HG03103 (cell line): ENCODE measurements around the gene CD300A.

Experiments used
- ATAC-seq: cut with Tn5 transposase; IDR thresholded peaks from one replicate; pipeline ENCODE4 v1.9.1; 2021; ENCODE audit warnings: low read depth; ENCODE audit not compliant: unreplicated experiment

CD300A gene

GRCh38 chr17:74439691-74440567 is 26.5 kb upstream of the CD300A start:
- ATAC-seq: no peak

- no peak for ATAC-seq
Measured at GRCh38 chr17:74441537-74441936, 24.9 kb upstream of the CD300A start.

DNA sequence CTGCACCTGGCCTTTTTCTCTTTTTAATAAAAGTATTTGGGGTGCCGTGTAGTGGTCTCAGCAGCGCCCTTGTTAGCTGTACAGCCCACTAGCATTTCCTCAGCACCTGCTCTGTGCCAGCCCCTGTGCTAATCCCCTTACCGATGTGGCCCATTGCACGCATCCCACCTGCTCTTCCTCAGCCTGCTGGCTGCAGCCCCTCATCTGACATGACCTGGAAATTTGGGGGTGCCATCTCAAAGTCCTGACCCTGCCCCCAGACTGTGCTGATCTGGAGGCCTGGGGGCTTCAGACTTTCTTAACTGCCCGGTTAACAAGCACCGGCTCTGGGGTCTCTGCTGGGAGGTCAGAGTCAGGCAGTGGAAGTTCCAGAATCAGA is 24.2 kb upstream of the CD300A start:
- ATAC-seq: no peak

- ATAC-seq: peak; percentile 43
Measured at GRCh38 chr17:74442670-74443515, 23.5 kb upstream of the CD300A start.

DNA sequence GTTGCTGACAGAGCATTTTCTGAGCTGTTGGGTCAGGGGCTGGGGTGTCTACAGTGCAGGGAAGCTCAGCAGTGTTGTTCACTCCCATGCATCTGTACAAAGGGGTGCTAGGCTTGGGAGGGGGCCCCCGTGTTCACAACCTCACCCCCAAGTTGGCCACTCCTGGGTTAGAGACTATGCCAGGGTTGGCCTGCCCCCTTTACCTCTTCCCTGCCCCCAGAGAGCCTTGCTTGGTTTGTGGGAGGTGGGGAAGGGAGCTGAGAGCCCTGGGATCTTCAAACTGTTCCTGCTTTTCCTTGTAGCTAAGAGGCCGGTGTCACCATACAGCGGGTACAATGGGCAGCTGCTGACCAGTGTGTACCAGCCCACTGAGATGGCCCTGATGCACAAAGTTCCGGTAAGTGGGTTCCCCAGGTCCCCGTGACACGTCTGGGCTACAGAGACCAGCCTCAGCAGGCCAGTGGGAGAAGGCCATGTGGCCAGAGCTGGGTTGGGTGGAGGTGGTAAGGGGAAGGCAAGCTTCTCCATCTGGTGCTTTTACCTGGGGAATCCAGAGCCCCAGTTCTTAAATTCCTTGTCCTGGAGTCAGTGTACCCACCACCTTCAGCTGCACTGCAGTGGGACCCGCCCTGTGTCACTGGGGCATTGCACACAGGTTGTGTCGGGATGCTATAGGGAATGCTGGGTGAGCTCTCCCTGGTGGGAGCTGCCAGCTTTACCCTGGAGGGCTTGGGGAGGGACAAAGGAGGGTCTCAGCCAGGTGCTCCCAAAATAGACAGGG is 22.7 kb upstream of the CD300A start:
- no peak for ATAC-seq

DNA sequence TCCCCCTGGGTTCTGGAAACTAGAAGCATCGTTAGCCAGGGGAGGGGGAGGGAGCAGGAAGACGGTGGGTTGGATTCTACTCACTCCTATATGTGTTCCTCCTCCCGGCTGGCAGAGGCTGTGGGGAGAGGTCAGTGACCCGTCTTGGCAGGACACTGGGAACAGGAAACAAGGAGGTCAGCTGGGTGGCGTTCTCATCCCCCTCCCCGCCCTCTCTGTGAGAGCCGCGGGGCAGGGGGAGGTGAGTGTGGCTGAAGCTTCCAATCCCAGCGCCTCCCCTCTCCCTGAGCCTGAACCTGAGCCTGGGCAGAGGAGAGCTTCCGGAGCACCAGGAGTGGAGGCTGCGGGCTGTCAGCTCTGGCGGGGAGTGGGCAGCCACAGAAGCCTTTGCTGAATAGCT is 22.0 kb upstream of the CD300A start:
- no peak for ATAC-seq

- no peak for ATAC-seq
Measured at GRCh38 chr17:74445158-74445557, 21.3 kb upstream of the CD300A start.

GRCh38 chr17:74446551-74447500 is 19.6 kb upstream of the CD300A start:
- no peak for ATAC-seq

DNA sequence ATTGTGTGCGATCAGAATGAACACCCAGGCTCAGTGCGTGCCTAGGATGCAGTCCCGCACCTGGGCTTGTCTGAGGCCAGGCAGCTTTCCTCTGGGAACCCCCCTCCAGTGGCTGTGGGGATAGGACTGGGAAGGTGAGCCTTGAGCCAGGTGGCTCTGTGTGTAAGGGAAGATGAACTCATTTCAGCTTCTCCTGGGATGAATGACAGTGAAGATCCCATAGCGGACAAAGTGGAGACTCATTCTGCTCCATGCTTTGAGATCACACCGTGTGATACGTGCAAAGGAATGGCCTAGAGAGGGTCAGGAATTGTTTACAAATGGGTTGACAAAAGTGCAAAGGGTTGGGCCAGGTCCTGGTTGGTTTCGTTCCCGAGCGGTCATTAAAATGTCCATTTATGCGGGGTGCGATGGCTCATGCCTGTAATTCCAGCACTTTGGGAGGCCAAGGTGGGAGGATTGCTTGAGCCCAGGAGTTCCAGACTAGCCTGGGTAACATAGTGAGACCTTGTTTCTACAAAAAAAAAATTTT is 18.7 kb upstream of the CD300A start:
- no peak for ATAC-seq

- no peak for ATAC-seq
Measured at GRCh38 chr17:74448756-74449155, 17.7 kb upstream of the CD300A start.

GRCh38 chr17:74449306-74449705 is 17.1 kb upstream of the CD300A start:
- no peak for ATAC-seq

DNA sequence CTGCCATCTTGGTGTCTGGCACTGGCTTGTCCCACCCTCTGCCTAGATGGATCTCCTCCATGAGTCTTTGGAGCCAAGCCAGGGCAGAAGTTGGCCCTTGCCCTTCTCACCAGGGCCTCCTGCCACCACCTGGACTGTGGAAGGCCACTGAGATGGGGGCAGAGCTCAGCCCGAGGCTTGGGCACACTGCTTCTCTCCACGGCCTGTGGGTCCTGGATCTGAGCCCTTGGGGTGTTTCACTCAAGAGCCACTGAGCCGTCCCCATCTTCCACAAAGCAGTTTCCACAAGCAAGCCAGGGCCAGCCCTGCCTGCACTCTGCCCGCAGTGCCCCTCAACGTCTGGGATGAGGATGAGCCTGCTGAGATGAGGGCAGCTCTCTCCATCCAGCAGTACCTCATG is 16.7 kb upstream of the CD300A start:
- ATAC-seq: no peak

DNA sequence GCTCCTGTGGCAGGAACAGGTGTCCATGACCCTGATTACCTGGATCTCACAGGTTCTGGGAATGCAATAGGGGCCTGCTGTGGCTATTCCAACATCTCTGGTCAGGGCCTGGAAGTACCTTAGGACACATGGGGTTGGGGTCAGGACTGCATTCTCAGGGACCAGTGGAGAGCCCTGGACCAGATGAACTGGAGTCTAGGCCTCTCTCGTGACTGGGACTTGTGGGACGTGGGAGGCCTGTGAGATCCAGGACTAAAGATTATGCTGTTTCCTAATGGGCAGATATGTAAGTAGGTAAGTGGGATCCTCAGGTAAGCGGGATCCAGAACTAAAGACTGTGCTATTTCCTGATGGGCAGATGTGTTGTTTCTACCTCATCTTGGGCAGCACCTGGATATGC is 16.2 kb upstream of the CD300A start:
- ATAC-seq: no peak

DNA sequence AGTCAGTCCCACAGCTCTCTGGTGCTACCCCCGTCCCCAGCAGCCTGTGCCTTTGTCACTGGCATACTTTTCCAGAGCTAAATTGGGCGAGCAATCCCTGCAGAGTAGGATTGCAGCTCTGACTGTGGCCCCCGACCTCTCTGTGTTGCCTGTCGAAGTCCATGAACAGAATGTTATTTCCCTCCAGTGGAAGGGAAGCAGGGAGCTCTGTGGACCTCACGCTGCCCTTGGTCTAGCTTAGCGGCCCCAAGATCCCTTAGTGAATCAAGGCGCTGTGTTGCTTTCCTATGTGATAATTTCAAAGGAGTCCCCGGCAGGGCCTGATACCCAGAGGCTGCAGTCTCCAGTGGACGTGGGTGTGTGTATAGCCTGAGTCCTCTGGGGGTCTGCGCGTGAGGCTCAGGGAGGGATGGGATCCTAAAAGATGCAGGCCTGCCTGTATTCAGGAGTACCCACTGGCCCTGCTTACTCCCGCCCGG is 15.5 kb upstream of the CD300A start:
- no peak for ATAC-seq

DNA sequence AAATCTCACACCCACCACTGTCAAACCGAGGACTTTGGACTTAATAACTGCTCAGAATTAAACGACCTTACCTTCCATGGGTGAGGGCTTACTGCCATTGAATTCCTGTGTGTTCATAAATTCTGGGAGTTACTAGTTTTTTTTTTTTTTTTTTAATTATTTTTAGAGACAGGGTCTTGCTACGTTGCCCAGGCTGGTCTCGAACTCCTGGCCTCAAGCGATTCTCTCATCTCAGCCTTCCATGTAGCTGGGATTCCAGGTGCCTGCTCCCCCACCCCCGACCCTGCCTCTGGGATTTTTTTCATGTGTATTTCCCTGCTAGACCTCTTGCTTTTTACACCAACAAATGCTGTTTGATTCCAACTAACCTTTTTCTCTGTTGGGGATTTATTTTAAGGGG is 14.9 kb upstream of the CD300A start:
- ATAC-seq: no peak

DNA sequence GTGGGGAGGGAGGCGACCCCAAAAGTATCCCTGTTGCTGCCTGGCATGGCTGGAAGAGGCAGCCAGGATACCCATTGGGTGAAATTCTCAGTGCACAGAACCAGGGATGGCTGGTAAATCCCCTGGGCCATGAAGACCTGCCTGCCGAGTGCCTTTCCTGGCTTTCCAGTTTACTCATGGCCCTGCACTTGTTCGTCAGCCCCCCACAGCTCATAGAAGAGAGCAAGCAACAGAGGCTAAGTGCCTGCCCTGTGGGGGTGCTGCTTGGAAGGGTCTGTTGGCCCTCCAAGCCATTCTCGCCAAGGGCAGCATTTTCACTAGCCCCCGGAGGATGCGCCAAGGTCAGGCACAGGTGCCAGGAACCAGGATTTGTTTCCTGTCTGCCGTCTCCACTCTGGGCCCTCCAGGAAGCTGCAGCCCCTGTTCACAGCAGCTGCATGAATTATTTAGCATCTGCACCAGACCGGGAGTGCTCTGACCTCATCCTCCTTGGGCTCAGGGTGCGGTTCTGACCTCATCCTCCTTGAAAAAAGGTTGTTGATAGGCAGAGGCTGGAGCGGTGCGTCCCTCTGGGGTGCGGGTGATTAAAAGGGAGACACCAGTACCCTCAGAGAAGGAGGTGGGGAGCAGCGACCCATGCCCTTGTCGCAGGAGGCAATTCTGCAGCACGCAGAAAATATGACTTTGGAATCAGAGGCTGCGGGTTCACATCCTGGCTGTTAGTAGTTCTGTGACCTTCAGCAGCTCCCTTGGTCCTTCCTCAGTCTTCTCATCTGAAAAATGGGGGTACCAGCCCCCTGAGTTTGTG is 14.2 kb upstream of the CD300A start:
- ATAC-seq: no peak

GRCh38 chr17:74452841-74453661 is 13.4 kb upstream of the CD300A start:
- no peak for ATAC-seq

GRCh38 chr17:74453665-74454196 is 12.7 kb upstream of the CD300A start:
- no peak for ATAC-seq
